Ovary (tissue), 9 donors: ENCODE data around the gene PPL. TPM values are rescaled to one million over a fixed set of nuclear protein-coding genes. Genes with fewer than 3 reads are reported as not detected.

Experiments
- DNase-seq, 5 donors: peaks; one replicate each; pipeline ENCODE4 v3.0.0-alpha.2; 2019 to 2020
- H3K27ac ChIP-seq, 2 donors: fragments of 200-600 bp; one replicate each; pipeline versions ENCODE4 v1.5.1 to v1.8.0; 2019 to 2022
- H3K27me3 ChIP-seq: fragments of 200-600 bp; one replicate; pipeline ENCODE4 v1.8.0; 2022
- H3K36me3 ChIP-seq: fragments of 200-600 bp; sonication (generic); one replicate; pipeline ENCODE4 v1.5.1; 2019
- H3K4me1 ChIP-seq: one replicate; pipeline ENCODE4 v1.8.1; 2013; ENCODE audit warnings: mild to moderate bottlenecking, moderate library complexity; ENCODE audit not compliant: insufficient read depth
- H3K4me3 ChIP-seq: fragments of 200-600 bp; sonication (generic); one replicate; pipeline ENCODE4 v1.5.1; 2017
- H3K9me3 ChIP-seq, 2 donors: fragments of 200-600 bp in 1 of 2; sonication (generic) in 1 of 2; one replicate each; pipeline versions ENCODE4 v1.5.1 to v1.8.1; 2013 to 2019; ENCODE audit warnings: mild to moderate bottlenecking in 1 of 2, moderate library complexity in 1 of 2
- CTCF ChIP-seq, 3 donors: fragments of 450-650 bp in 2 of 3; fragments of 200-600 bp in 1 of 3; IDR thresholded peaks; one replicate each; pipeline versions ENCODE4 v1.5.1 to v1.8.0; 2016 to 2022; ENCODE audit warnings: antibody characterized with exemption in 3 of 3, mild to moderate bottlenecking in 1 of 3
- EP300 ChIP-seq: sonication (generic); formaldehyde crosslinking; IDR thresholded peaks from one replicate; pipeline ENCODE4 v1.6.1; 2017; ENCODE audit warnings: antibody characterized with exemption
- POLR2A ChIP-seq: fragments of 450-650 bp; IDR thresholded peaks from one replicate; pipeline ENCODE4 v1.6.1; 2017; ENCODE audit warnings: antibody characterized with exemption, mild to moderate bottlenecking, moderate library complexity
- WGBS, 3 donors: extraction: QIAGEN DNeasy Blood & Tissue Kit in 1 of 3; methylation state at CpG; one replicate each; pipeline versions ENCODE4 v1.1.5 to v1.1.7; 2013 to 2017; 5-methylcytosine and 5-hydroxymethylcytosine counted together
- intact Hi-C, 4 donors: fragments of 100-400 bp; cut with DNase I; formaldehyde crosslinking; loops; one replicate each; pipeline versions ENCODE4 v1.11.0 to v1.15.1; 2022 to 2023
- polyA plus RNA-seq, 2 donors: library from polyadenylated mRNA; stranded (reverse); fragments of 200-250 nt in 1 of 2; fragments of 350-450 nt in 1 of 2; fragmentation: Illumina TruSeq in 1 of 2; extraction: RNeasy Lipid Tissue Mini Kit (QIAGEN cat#74804) in 1 of 2; gene quantifications; one replicate each; pipeline ENCODE4 v1.2.3, GENCODE V29; 2013 to 2014
- total RNA-seq, 7 donors: library from RNA; depleted of rRNA in 2 of 7; stranded (reverse); fragments of >200 nt in 2 of 7; fragmentation: NEBNext Ultra II Directional in 3 of 7; extraction: Animal tissue kit (Norgen Biotek cat#: 25700) in 3 of 7; gene quantifications; one replicate each; pipeline versions ENCODE4 v1.1.0 to v1.2.4, GENCODE V29; 2016 to 2023
- donor health status: DM: no; HTN: no; CAD: no; lungs with moderate emphysema.
- donor health status: DM: no; HTN: no; CAD: no.
- donor health status: Bipolar disorder and iron deficiency.
- donor health status: DM: yes; HTN: yes; CAD: no.
- donor health status: DM: no; HTN: no; CAD: no.
- donor health status: DM: yes; HTN: yes; CAD: no.

The PPL gene
- total and polyA plus RNA-seq, 9 donors, result 4.2 to 37.8 (median 9.1) TPM

- peak in 1 of 5 donors; percentile 34 for DNase-seq
- intact Hi-C loops, result no loop called here
- peaks cover 2% of the 10 kb centered on the region for H3K4me1 ChIP-seq
- H3K27me3 ChIP-seq, result no peaks in the 10 kb centered on the region
- 85 to 90% (median 88%) methylated on average over 11 of the region's 11 CpGs for WGBS, 3 donors
- no peak for TF ChIP-seq EP300
- no peak for TF ChIP-seq POLR2A
- TF ChIP-seq CTCF (IDR thresholded peaks at IDR 0.05), result no peak
- H3K36me3 ChIP-seq, result no peaks in the 10 kb centered on the region
- no peak overlapping the region for H3K27ac ChIP-seq
- no peaks in the 10 kb centered on the region for H3K9me3 ChIP-seq
- H3K4me3 ChIP-seq, result no peak overlapping the region
Measured at GRCh38 chr16:4876646-4877379, 60.1 kb downstream of the PPL start.

GRCh38 chr16:4874666-4875065 lies 62.3 kb downstream of the PPL start:
- Histone ChIP-seq H3K27me3 (no peaks in the 10 kb centered on the region), H3K9me3 (no peaks in the 10 kb centered on the region), H3K27ac (no peak overlapping the region), H3K4me1 (no peaks in the 10 kb centered on the region), H3K4me3 (no peak overlapping the region), H3K36me3 (no peaks in the 10 kb centered on the region)
- 73 to 90% (median 77%) methylated on average over 8 of the region's 8 CpGs for WGBS, 3 donors
- intact Hi-C loops, result no loop called here
- TF ChIP-seq POLR2A (no peak), EP300 (no peak), CTCF (IDR thresholded peaks at IDR 0.05) (no peak)
- peak in 1 of 5 donors; percentile 21 for DNase-seq

GRCh38 chr16:4873091-4873490 lies 63.9 kb downstream of the PPL start:
- Histone ChIP-seq H3K4me1 (no peaks in the 10 kb centered on the region), H3K9me3 (no peaks in the 10 kb centered on the region), H3K36me3 (no peaks in the 10 kb centered on the region), H3K4me3 (no peak overlapping the region), H3K27me3 (no peaks in the 10 kb centered on the region), H3K27ac (no peak overlapping the region)
- 75 to 83% (median 80%) methylated on average over 3 of the region's 3 CpGs for WGBS, 3 donors
- DNase-seq, result no peak
- no peak for TF ChIP-seq CTCF (IDR thresholded peaks at IDR 0.05)
- TF ChIP-seq EP300, result no peak
- TF ChIP-seq POLR2A, result no peak
- intact Hi-C loops, result no loop called here

- no peaks in the 10 kb centered on the region for H3K36me3 ChIP-seq
- no peak overlapping the region for H3K27ac ChIP-seq
- no peaks in the 10 kb centered on the region for H3K27me3 ChIP-seq
- H3K4me1 ChIP-seq, result no peaks in the 10 kb centered on the region
- H3K4me3 ChIP-seq, result no peak overlapping the region
- WGBS, 3 donors, result 75 to 80% (median 79%) methylated on average over 4 of the region's 4 CpGs
- H3K9me3 ChIP-seq, result no peaks in the 10 kb centered on the region
- no peak for DNase-seq
- no peak for TF ChIP-seq CTCF (IDR thresholded peaks at IDR 0.05)
- TF ChIP-seq EP300, result no peak
- TF ChIP-seq POLR2A, result no peak
- intact Hi-C loops, result no loop called here
Measured at GRCh38 chr16:4871071-4871470, 65.9 kb downstream of the PPL start.
